H9 (cell line): ENCODE data around the gene CCBE1. TPM values are rescaled to one million over a fixed set of nuclear protein-coding genes. Genes with fewer than 3 reads are reported as not detected.

ENCODE experiments used
- DNase-seq: peaks from one replicate; pipeline ENCODE4 v3.0.0-alpha.2; 2017
- H2AFZ ChIP-seq: one replicate; pipeline ENCODE4 v1.6.1; 2013; ENCODE audit warnings: mild to moderate bottlenecking, low read length, control low read depth, moderate library complexity
- H2AK5ac ChIP-seq: 2 replicates; pipeline ENCODE4 v1.6.1; 2013; ENCODE audit warnings: low read length, control low read depth, mixed read lengths; ENCODE audit not compliant: insufficient read length
- H2BK120ac ChIP-seq: one replicate; pipeline ENCODE4 v1.6.1; 2013; ENCODE audit warnings: low read depth, mild to moderate bottlenecking, low read length, control low read depth, inconsistent platforms; ENCODE audit not compliant: poor library complexity, severe bottlenecking
- H2BK12ac ChIP-seq: 2 replicates; pipeline ENCODE4 v1.6.1; 2013; ENCODE audit warnings: low read length, control low read depth, mixed read lengths, low read depth; ENCODE audit not compliant: insufficient read length
- H2BK15ac ChIP-seq: 2 replicates; pipeline ENCODE4 v1.6.1; 2013; ENCODE audit warnings: low read depth, low read length, control low read depth
- H2BK20ac ChIP-seq: one replicate; pipeline ENCODE4 v1.6.1; 2013; ENCODE audit warnings: low read depth, mild to moderate bottlenecking, low read length, control low read depth, inconsistent platforms; ENCODE audit not compliant: poor library complexity, severe bottlenecking
- H2BK5ac ChIP-seq: 2 replicates; pipeline ENCODE4 v1.6.1; 2013; ENCODE audit warnings: low read length, control low read depth, mixed read lengths; ENCODE audit not compliant: insufficient read length
- H3K14ac ChIP-seq: 2 replicates; pipeline ENCODE4 v1.6.1; 2013; ENCODE audit warnings: low read length, control low read depth; ENCODE audit not compliant: insufficient read depth
- H3K18ac ChIP-seq: 2 replicates; pipeline ENCODE4 v1.6.1; 2013; ENCODE audit warnings: low read depth, mild to moderate bottlenecking, mixed read lengths, low read length, control low read depth; ENCODE audit not compliant: insufficient read length
- H3K23ac ChIP-seq: 2 replicates; pipeline ENCODE4 v1.6.1; 2013; ENCODE audit warnings: low read length, control low read depth, mixed read lengths, low read depth; ENCODE audit not compliant: insufficient read length
- H3K23me2 ChIP-seq: 2 replicates; pipeline ENCODE4 v1.6.1; 2013; ENCODE audit warnings: low read depth, mild to moderate bottlenecking, mixed read lengths, low read length, control low read depth; ENCODE audit not compliant: insufficient read length, poor library complexity, severe bottlenecking
- H3K27ac ChIP-seq: 2 replicates; pipeline ENCODE4 v1.5.1; 2013; ENCODE audit warnings: low read length, control low read depth, mixed read lengths, low read depth; ENCODE audit not compliant: insufficient read length
- H3K27me3 ChIP-seq: 2 replicates; pipeline ENCODE4 v1.6.1; 2013; ENCODE audit warnings: low read length, control low read depth, inconsistent platforms; ENCODE audit not compliant: insufficient read depth
- H3K4ac ChIP-seq: 2 replicates; pipeline ENCODE4 v1.6.1; 2013; ENCODE audit warnings: low read depth, mild to moderate bottlenecking, control low read depth, inconsistent platforms, low read length, moderate library complexity
- H3K4me1 ChIP-seq: 2 replicates; pipeline ENCODE4 v1.6.1; 2013; ENCODE audit warnings: low read length, control low read depth, inconsistent platforms; ENCODE audit not compliant: insufficient read depth
- H3K4me2 ChIP-seq: 2 replicates; pipeline ENCODE4 v1.6.1; 2013; ENCODE audit warnings: low read length, control low read depth, mixed read lengths; ENCODE audit not compliant: insufficient read length, insufficient read depth
- H3K56ac ChIP-seq: 2 replicates; pipeline ENCODE4 v1.6.1; 2013; ENCODE audit warnings: low read depth, mild to moderate bottlenecking, mixed read lengths, low read length, control low read depth; ENCODE audit not compliant: insufficient read length
- H3K79me1 ChIP-seq: 2 replicates; pipeline ENCODE4 v1.6.1; 2013; ENCODE audit warnings: low read depth, mild to moderate bottlenecking, moderate library complexity, low read length, control low read depth, inconsistent platforms; ENCODE audit not compliant: insufficient read depth, poor library complexity, severe bottlenecking
- H3K79me2 ChIP-seq: 2 replicates; pipeline ENCODE4 v1.6.1; 2013; ENCODE audit warnings: low read length, control low read depth, inconsistent platforms; ENCODE audit not compliant: insufficient read depth
- H3K9ac ChIP-seq: 2 replicates; pipeline ENCODE4 v1.6.1; 2013; ENCODE audit warnings: low read length, control low read depth, mixed read lengths; ENCODE audit not compliant: insufficient read length; ENCODE audit errors: extremely low read depth
- H3K9me3 ChIP-seq: one replicate; pipeline ENCODE4 v1.6.1; 2013; ENCODE audit warnings: low read depth, low read length, inconsistent platforms; ENCODE audit not compliant: control insufficient read depth
- H3T11ph ChIP-seq: one replicate; pipeline ENCODE4 v1.6.1; 2013; ENCODE audit warnings: mild to moderate bottlenecking, low read length, control low read depth, inconsistent platforms
- H4K20me1 ChIP-seq: one replicate; pipeline ENCODE4 v1.6.1; 2013; ENCODE audit not compliant: control insufficient read depth, insufficient read length, insufficient read depth
- H4K5ac ChIP-seq: 2 replicates; pipeline ENCODE4 v1.6.1; 2013; ENCODE audit warnings: low read depth, mild to moderate bottlenecking, mixed read lengths, low read length, control low read depth; ENCODE audit not compliant: insufficient read length
- H4K8ac ChIP-seq: replicated peaks from 2 replicates; pipeline ENCODE4 v1.6.1; 2013; ENCODE audit warnings: low read length, control low read depth, mixed read lengths, low read depth; ENCODE audit not compliant: insufficient read length
- H4K91ac ChIP-seq: 2 replicates; pipeline ENCODE4 v1.6.1; 2013; ENCODE audit warnings: low read depth, mild to moderate bottlenecking, moderate library complexity, mixed read lengths, low read length, control low read depth; ENCODE audit not compliant: insufficient read length
- H3K27ac Mint-ChIP-seq, 3 experiments: 2 replicates in 2 of 3; 3 replicates in 1 of 3; pipeline ENCODE4 v1.8.0; 2020 to 2021; ENCODE audit warnings: mixed read lengths in 3 of 3, mild to moderate bottlenecking in 1 of 3, moderate library complexity in 1 of 3
- H3K27me3 Mint-ChIP-seq: 2 replicates; pipeline ENCODE4 v1.8.0; 2021; ENCODE audit warnings: low read depth, mild to moderate bottlenecking, moderate library complexity, mixed read lengths
- H3K36me3 Mint-ChIP-seq, 3 experiments: 2 replicates in 2 of 3; 3 replicates in 1 of 3; pipeline ENCODE4 v1.8.0; 2020 to 2021; ENCODE audit warnings: low read depth in 3 of 3, mixed read lengths in 3 of 3; ENCODE audit not compliant: insufficient read depth in 1 of 3
- H3K4me1 Mint-ChIP-seq, 2 experiments: 2 replicates each; pipeline ENCODE4 v1.8.0; 2020; ENCODE audit warnings: mixed read lengths in 2 of 2
- H3K4me3 Mint-ChIP-seq, 2 experiments: 2 replicates in 1 of 2; 3 replicates in 1 of 2; pipeline ENCODE4 v1.8.0; 2020 to 2021; ENCODE audit warnings: mild to moderate bottlenecking in 2 of 2, mixed read lengths in 2 of 2, moderate library complexity in 1 of 2
- H3K9me3 Mint-ChIP-seq, 2 experiments: 2 replicates in 1 of 2; 3 replicates in 1 of 2; pipeline ENCODE4 v1.8.0; 2020; ENCODE audit warnings: mild to moderate bottlenecking in 2 of 2, mixed read lengths in 2 of 2, moderate library complexity in 1 of 2
- WGBS: extraction: QIAGEN DNeasy Blood & Tissue Kit; methylation state at CpG from one replicate; pipeline ENCODE4 v1.1.7; 2013; ENCODE audit warnings: missing lambda C conversion rate, low lambda C conversion rate, mixed read lengths; ENCODE audit not compliant: insufficient read length; ENCODE audit errors: extremely low coverage; 5-methylcytosine and 5-hydroxymethylcytosine counted together
- total RNA-seq: library from RNA; stranded (reverse); gene quantifications from 2 replicates; pipeline ENCODE4 v1.2.1, GENCODE V29; 2021
- TF ChIP-seq, protein P1 (sequence below): fragments of 200-600 bp; sonication (generic); conservative IDR thresholded peaks from 3 replicates; pipeline ENCODE4 v1.8.0; 2021; ENCODE audit warnings: antibody characterized with exemption, mild to moderate bottlenecking

Gene CCBE1
- total RNA-seq, 1 experiment from 2014 or later: 0.39 TPM

DNA sequence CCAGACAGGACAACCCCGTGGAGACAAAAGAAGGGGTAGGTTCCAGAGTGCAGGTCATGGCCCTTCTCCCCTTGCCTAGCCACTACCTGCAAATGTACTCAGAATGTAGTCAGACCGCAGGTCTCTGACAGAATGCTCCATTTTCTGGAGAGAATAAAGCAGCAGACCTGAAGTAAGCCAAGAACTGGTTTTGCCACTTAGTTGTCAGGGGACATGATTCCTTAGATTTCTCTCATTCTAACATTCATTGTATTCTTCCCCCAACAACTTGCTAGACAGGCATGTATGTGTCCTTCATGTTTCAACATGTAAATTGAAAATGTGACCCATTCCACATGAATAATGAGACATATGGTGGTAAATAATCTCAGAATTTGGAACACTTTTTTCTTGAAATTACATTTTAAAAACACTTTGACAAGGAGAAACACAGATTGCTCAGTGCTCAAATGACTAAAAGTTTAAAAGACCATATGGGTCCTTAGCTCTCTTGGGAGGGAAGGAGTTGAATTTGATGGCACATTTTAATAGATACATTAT, 142.4 kb downstream of the CCBE1 start:
- no peak for DNase-seq

More for the DNA sequence above, 142.4 kb downstream of the CCBE1 start:
- Histone ChIP-seq H3K23ac (no peak overlapping the region), H4K5ac (no peak overlapping the region), H3K9ac (no peak overlapping the region), H3K4me2 (no peak overlapping the region), H2BK12ac (no peak overlapping the region), H3K56ac (no peak overlapping the region), H3K9me3 (no peaks in the 10 kb centered on the region), H2AK5ac (no peak overlapping the region), H2BK20ac (no peak overlapping the region), H3K27ac (no peak overlapping the region), H2BK5ac (no peak overlapping the region), H4K20me1 (no peaks in the 10 kb centered on the region), H2BK15ac (no peak overlapping the region), H3K14ac (no peak overlapping the region), H3K27me3 (no peaks in the 10 kb centered on the region), H3K4me1 (peaks cover 3% of the 10 kb centered on the region; the same call in 1 of the 2 replicates), H4K8ac (no peak overlapping the region), H3K4ac (no peak overlapping the region), H2AFZ (no peak overlapping the region), H3T11ph (no peak overlapping the region), H3K18ac (no peak overlapping the region), H3K23me2 (no peaks in the 10 kb centered on the region), H2BK120ac (no peak overlapping the region), H4K91ac (no peak overlapping the region), H3K79me2 (no peaks in the 10 kb centered on the region), H3K79me1 (no peaks in the 10 kb centered on the region)
- TF ChIP-seq, protein P1, sequence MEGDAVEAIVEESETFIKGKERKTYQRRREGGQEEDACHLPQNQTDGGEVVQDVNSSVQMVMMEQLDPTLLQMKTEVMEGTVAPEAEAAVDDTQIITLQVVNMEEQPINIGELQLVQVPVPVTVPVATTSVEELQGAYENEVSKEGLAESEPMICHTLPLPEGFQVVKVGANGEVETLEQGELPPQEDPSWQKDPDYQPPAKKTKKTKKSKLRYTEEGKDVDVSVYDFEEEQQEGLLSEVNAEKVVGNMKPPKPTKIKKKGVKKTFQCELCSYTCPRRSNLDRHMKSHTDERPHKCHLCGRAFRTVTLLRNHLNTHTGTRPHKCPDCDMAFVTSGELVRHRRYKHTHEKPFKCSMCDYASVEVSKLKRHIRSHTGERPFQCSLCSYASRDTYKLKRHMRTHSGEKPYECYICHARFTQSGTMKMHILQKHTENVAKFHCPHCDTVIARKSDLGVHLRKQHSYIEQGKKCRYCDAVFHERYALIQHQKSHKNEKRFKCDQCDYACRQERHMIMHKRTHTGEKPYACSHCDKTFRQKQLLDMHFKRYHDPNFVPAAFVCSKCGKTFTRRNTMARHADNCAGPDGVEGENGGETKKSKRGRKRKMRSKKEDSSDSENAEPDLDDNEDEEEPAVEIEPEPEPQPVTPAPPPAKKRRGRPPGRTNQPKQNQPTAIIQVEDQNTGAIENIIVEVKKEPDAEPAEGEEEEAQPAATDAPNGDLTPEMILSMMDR: no peak
- no CpG with 5 or more reads among the region's 2 CpGs for WGBS
- H3K36me3 Mint-ChIP-seq: peaks cover 0 to 10% (median 0%) of the 10 kb centered on the region in 3 experiments; a peak in 3 of 7 replicates
- no peak overlapping the region for H3K4me3 Mint-ChIP-seq
- no peaks in the 10 kb centered on the region for H3K27me3 Mint-ChIP-seq
- H3K9me3 Mint-ChIP-seq: peaks cover 6 to 7% of the 10 kb centered on the region in 2 experiments; a peak in 4 of 5 replicates
- H3K4me1 Mint-ChIP-seq: peaks cover 8 to 9% of the 10 kb centered on the region in 2 experiments
- no peak overlapping the region for H3K27ac Mint-ChIP-seq
